ENCODE data around the gene KRTAP27-1.

KRTAP27-1 gene

GRCh38 chr21:30337276-30337744 lies at the start of gene KRTAP27-1:
KRTAP27-1 (minus strand) TSS chr21:30337694; CDS start chr21:30337668, 26 bp downstream.
- H3K27ac ChIP-seq: peak within 1 kb of the TSS; percentile 48
- TF ChIP-seq CTCF (conservative IDR thresholded peaks at IDR 0.05): no peak

DNA sequence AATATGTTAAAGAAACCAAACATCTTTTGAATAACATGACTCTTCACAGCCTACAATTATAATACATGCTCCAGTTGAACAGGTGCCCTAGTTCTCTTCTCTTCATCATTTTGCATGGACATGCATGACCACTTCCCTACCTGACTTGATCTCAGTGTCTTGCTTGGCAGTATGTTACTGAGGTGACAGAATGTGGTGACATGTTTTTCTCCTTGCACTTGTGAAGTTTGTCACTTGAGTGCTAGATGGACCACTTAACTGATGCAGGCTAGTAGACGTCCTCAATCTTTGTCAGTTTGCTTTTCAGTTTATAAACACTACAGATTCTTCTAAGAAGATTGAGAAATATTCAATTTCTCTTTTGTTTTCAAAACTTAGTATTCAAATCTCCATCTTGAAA lies 44.7 kb upstream of the KRTAP27-1 start:
- no peak overlapping the region for H3K27ac ChIP-seq
- TF ChIP-seq CTCF (conservative IDR thresholded peaks at IDR 0.05): no peak

- no peak for TF ChIP-seq CTCF (conservative IDR thresholded peaks at IDR 0.05)
These were observed 34.8 kb upstream of the KRTAP27-1 start, which contains the start of gene KRTAP13-2 for GRCh38 chr21:30372139-30372770. KRTAP13-2 (minus strand) TSS chr21:30372271; CDS start chr21:30372213, 58 bp downstream.

GRCh38 chr21:30355906-30356305 lies 18.4 kb upstream of the KRTAP27-1 start:
- no peak for TF ChIP-seq CTCF (conservative IDR thresholded peaks at IDR 0.05)
- no peak overlapping the region for H3K27ac ChIP-seq

More at GRCh38 chr21:30372139-30372770, 34.8 kb upstream of the KRTAP27-1 start, which contains the start of gene KRTAP13-2:
- no peak within 1 kb of the TSS for H3K27ac ChIP-seq

DNA sequence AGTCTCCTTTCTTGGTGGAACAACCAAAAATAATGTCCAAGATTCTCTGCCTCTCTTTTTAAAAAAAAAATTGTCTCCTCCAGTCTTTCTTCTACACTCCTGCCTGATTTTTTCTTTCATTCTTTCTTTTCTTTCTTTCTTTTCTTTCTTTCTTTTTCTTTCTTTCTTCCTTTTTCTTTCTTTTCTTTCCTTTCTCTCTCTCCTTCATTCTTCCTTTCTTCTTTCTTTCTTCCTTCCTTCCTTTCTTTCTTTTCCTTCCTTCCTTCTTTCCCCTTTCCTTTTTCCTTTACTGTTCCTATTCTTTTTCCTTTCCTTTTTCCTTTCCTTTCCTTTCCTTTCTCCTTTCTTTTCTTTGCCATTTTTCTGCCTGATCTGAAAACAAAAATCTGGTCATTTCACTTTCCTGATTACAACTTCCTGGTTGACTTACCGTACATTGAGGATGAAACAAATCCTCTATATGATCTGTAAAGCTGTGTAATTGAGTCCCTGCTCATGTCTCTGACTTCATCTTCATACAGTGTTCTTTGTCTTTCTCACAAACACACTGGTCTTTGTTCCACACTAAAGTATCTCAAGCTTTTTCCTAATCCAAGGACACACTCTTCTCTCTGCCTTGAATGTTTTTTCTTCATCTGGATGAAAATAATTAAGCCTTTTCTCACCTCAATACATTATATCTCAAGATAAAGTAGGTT lies 17.0 kb upstream of the KRTAP27-1 start:
- H3K27ac ChIP-seq: no peak overlapping the region
- TF ChIP-seq CTCF (conservative IDR thresholded peaks at IDR 0.05): no peak

- TF ChIP-seq CTCF (conservative IDR thresholded peaks at IDR 0.05): no peak
- H3K27ac ChIP-seq: no peak overlapping the region
These were observed 14.0 kb upstream of the KRTAP27-1 start for GRCh38 chr21:30351534-30351933.

DNA sequence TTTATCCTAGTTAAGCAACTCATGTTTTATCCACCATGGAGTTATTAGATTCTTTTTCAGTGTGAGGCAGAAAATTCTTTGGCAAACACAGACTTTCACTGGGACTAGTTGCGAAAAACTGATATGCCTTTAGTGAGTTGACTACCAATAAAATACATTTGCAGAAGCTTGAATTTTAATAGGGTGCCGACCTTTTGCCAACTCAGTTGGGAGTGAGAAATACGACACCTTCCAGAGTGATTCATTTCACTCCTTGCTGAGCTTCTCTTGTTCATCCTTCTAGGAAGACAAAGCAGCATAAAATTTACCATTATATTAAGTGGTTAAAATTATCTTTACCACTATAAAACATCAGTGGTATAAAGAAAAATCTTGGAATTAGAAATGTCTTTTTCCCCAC lies 12.1 kb upstream of the KRTAP27-1 start:
- TF ChIP-seq CTCF (conservative IDR thresholded peaks at IDR 0.05): no peak
- peak overlapping the region; percentile 18 for H3K27ac ChIP-seq

Data from VCaP (cell line).